HG02571 (cell line): ENCODE measurements around the gene MICAL3.

Experiments
- ATAC-seq: cut with Tn5 transposase; IDR thresholded peaks from one replicate; pipeline ENCODE4 v1.9.1; 2021; ENCODE audit warnings: mild to moderate bottlenecking, moderate library complexity; ENCODE audit not compliant: unreplicated experiment

The MICAL3 gene

GRCh38 chr22:17851759-17852158, 172.6 kb downstream of the MICAL3 start:
- no peak for ATAC-seq

- ATAC-seq: no peak
Observed at GRCh38 chr22:17847360-17848078, 176.8 kb downstream of the MICAL3 start.

GRCh38 chr22:17846326-17846992, 177.9 kb downstream of the MICAL3 start:
- ATAC-seq: no peak

- ATAC-seq: no peak
Observed at GRCh38 chr22:17845790-17846189, 178.6 kb downstream of the MICAL3 start.

GRCh38 chr22:17845327-17845726, 179.0 kb downstream of the MICAL3 start:
- ATAC-seq: no peak

- no peak for ATAC-seq
Observed at GRCh38 chr22:17844150-17844549, 180.2 kb downstream of the MICAL3 start.

- no peak for ATAC-seq
Observed at GRCh38 chr22:17842386-17842785, 182.0 kb downstream of the MICAL3 start.

- no peak for ATAC-seq
Observed at GRCh38 chr22:17841836-17842235, 182.5 kb downstream of the MICAL3 start.

- no peak for ATAC-seq
Observed at GRCh38 chr22:17838180-17838865, 186.0 kb downstream of the MICAL3 start.

- ATAC-seq: no peak
Observed at GRCh38 chr22:17836992-17837742, 187.2 kb downstream of the MICAL3 start.

- ATAC-seq: no peak
Observed at GRCh38 chr22:17835256-17835655, 189.1 kb downstream of the MICAL3 start.

GRCh38 chr22:17833489-17833888, 190.9 kb downstream of the MICAL3 start:
- ATAC-seq: no peak

- ATAC-seq: no peak
Observed at GRCh38 chr22:17832665-17833064, 191.7 kb downstream of the MICAL3 start.

- no peak for ATAC-seq
Observed at GRCh38 chr22:17831501-17832251, 192.7 kb downstream of the MICAL3 start.

- ATAC-seq: no peak
Observed at GRCh38 chr22:17830043-17830961, 194.1 kb downstream of the MICAL3 start.

- ATAC-seq: no peak
Observed at GRCh38 chr22:17829695-17830042, 194.7 kb downstream of the MICAL3 start.

- ATAC-seq: no peak
Observed at GRCh38 chr22:17828502-17829080, 195.8 kb downstream of the MICAL3 start.

GRCh38 chr22:17827466-17827865, 196.9 kb downstream of the MICAL3 start:
- ATAC-seq: no peak

- ATAC-seq: no peak
Observed at GRCh38 chr22:17825876-17826550, 198.3 kb downstream of the MICAL3 start.
